Effector memory CD8-positive, alpha-beta T cell (primary cell): ENCODE measurements around the gene CCDC93.

ENCODE experiments used
- ATAC-seq: fragments of 150-1000 bp; cut with Tn5 transposase; replicated peaks from 2 replicates; pipeline ENCODE4 v1.10.0; 2021; ENCODE audit warnings: mild to moderate bottlenecking, moderate library complexity
- DNase-seq, 3 experiments: peaks; one replicate each; pipeline ENCODE4 v3.0.0; 2021
- H3K27ac Mint-ChIP-seq, 2 donors: one replicate each; pipeline ENCODE4 v1.8.0; 2022; ENCODE audit warnings: mild to moderate bottlenecking in 2 of 2, mixed read lengths in 2 of 2, moderate library complexity in 2 of 2
- H3K27me3 Mint-ChIP-seq, 2 donors: one replicate each; pipeline ENCODE4 v1.8.0; 2022; ENCODE audit warnings: mixed read lengths in 2 of 2
- H3K36me3 Mint-ChIP-seq: one replicate; pipeline ENCODE4 v1.8.0; 2022; ENCODE audit warnings: mild to moderate bottlenecking, moderate library complexity, mixed read lengths; ENCODE audit not compliant: insufficient read depth
- H3K4me1 Mint-ChIP-seq, 2 donors: one replicate each; pipeline ENCODE4 v1.8.0; 2022; ENCODE audit warnings: low read depth in 2 of 2, mixed read lengths in 2 of 2
- H3K4me3 Mint-ChIP-seq, 2 donors: one replicate each; pipeline ENCODE4 v1.8.0; 2022; ENCODE audit warnings: mild to moderate bottlenecking in 2 of 2, mixed read lengths in 2 of 2, moderate library complexity in 2 of 2
- H3K9me3 Mint-ChIP-seq, 2 donors: one replicate each; pipeline ENCODE4 v1.8.0; 2022; ENCODE audit warnings: mixed read lengths in 2 of 2

CCDC93 gene

GRCh38 chr2:117977696-117978095 is 36.2 kb downstream of the CCDC93 start:
- no peaks in the 10 kb centered on the region for H3K9me3 Mint-ChIP-seq
- DNase-seq (no peak), ATAC-seq (no peak)
- H3K27me3 Mint-ChIP-seq, result no peaks in the 10 kb centered on the region
- peaks cover 9 to 10% of the 10 kb centered on the region in 2 donors for H3K4me1 Mint-ChIP-seq
- H3K4me3 Mint-ChIP-seq, result no peak overlapping the region
- H3K36me3 Mint-ChIP-seq, result peaks cover 45% of the 10 kb centered on the region
- H3K27ac Mint-ChIP-seq, result peak overlapping the region in 1 of 2 donors; percentile 44

DNA sequence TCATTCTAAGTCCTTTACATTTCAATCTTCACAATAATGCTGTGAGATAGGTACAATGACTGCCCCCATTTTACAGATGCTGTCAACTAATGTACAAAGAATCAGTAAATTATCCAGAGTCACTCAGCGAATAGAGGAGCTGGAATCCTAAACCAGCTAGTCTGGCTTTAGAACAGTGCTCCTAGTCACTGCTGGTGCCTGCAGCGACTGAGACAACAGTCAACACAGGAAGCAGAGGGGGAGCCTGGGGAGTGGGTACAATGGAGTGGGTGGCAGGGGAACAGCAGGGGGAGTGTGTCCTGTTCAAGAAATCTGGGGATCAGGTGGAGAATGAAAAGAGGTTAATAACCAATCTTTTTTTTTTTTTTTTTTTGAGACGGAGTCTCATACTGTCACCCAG is 37.3 kb downstream of the CCDC93 start:
- no peak for ATAC-seq

GRCh38 chr2:117973498-117974082 is 40.3 kb downstream of the CCDC93 start:
- Mint-ChIP-seq H3K4me1 (peaks cover 0 to 4% of the 10 kb centered on the region in 2 donors), H3K36me3 (peaks cover 64% of the 10 kb centered on the region), H3K27me3 (no peaks in the 10 kb centered on the region), H3K27ac (peak overlapping the region in 1 of 2 donors; percentile 28), H3K4me3 (no peak overlapping the region), H3K9me3 (no peaks in the 10 kb centered on the region)
- DNase-seq (no peak), ATAC-seq (no peak)

More for the DNA sequence above, 37.3 kb downstream of the CCDC93 start:
- no peak overlapping the region for H3K4me3 Mint-ChIP-seq
- H3K27me3 Mint-ChIP-seq, result no peaks in the 10 kb centered on the region
- H3K36me3 Mint-ChIP-seq, result peaks cover 50% of the 10 kb centered on the region
- no peaks in the 10 kb centered on the region for H3K9me3 Mint-ChIP-seq
- peak overlapping the region; percentile 44 to 70 for H3K27ac Mint-ChIP-seq
- peaks cover 7 to 10% of the 10 kb centered on the region in 2 donors for H3K4me1 Mint-ChIP-seq
- DNase-seq, result no peak

DNA sequence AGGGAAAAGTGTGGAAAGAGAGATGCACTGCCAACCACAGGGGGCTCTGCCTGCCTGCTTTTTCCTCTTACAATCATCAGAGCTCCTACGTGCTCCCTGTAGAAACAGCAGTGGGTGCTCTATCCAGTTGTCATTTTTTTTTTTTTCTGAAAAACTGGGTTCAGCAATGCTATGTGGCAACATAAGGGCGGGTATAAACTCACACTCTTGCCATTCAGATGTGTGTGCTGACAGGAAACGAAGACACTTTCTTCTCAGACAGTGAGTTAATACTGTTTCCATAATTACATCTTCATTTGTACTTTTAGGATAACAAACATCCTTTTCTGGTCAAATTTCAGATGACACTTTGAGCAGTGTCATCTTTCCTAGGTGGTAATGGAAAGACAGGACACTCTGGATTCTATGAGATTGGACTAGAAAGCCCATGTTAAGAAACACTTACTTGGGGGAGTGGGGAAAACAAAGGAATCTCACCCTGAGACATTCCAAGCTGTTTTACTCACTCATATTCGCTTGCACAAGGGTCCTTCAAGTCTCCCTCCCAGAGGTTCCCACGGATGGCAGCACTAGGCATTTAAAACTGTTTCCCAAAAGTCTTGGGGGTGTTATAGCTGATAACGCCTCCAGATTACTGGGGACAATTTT is 41.3 kb downstream of the CCDC93 start:
- no peaks in the 10 kb centered on the region for H3K27me3 Mint-ChIP-seq
- H3K27ac Mint-ChIP-seq, result peak overlapping the region in 1 of 2 donors; percentile 54
- no peaks in the 10 kb centered on the region for H3K9me3 Mint-ChIP-seq
- H3K4me1 Mint-ChIP-seq, result peaks cover 0 to 4% of the 10 kb centered on the region in 2 donors
- no peak overlapping the region for H3K4me3 Mint-ChIP-seq
- peaks cover 59% of the 10 kb centered on the region for H3K36me3 Mint-ChIP-seq
- ATAC-seq (no peak), DNase-seq (no peak)

GRCh38 chr2:117968722-117969121 is 45.1 kb downstream of the CCDC93 start:
- H3K9me3 Mint-ChIP-seq, result no peaks in the 10 kb centered on the region
- ATAC-seq, result no peak
- no peak overlapping the region for H3K4me3 Mint-ChIP-seq
- no peak for DNase-seq
- H3K27me3 Mint-ChIP-seq, result no peaks in the 10 kb centered on the region
- peaks cover 40% of the 10 kb centered on the region for H3K36me3 Mint-ChIP-seq
- peaks cover 0 to 4% of the 10 kb centered on the region in 2 donors for H3K4me1 Mint-ChIP-seq
- peak overlapping the region in 1 of 2 donors; percentile 71 for H3K27ac Mint-ChIP-seq

DNA sequence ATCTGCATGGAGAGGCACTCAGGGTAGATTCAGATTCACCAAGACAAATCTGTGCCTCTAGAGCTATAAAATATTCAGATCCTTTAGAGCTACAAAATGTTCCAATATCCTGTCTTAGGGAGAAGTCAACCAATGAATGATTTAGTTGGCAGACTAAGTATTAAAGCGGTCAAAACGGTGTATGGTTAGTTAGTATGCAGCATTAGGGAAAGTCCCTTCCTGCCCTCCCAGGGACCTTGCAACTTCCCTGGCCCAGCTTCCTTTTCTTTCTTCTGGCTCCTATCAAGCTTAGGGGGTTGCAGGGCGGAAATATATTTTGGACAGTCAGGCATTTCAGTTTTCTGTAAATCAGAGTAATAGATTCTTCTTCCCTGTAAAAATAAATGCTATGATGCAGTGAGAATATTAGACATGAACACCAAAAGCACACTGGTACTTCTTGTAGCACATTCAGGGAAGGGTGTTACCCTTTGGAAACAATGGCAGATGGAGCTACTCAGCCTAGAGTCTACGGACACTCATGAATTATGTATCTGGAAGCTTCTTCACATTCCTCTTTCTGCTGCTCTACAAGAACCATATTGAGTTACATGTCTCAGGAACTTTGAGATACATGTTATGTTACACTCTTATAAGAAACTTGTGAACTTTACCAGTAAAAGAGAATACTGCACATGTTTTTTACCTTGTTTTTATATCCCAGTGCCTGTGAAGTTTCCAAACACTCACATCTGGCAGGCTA is 45.7 kb downstream of the CCDC93 start:
- H3K36me3 Mint-ChIP-seq, result peaks cover 34% of the 10 kb centered on the region
- no peaks in the 10 kb centered on the region for H3K27me3 Mint-ChIP-seq
- H3K4me1 Mint-ChIP-seq, result peaks cover 3 to 4% of the 10 kb centered on the region in 2 donors
- H3K4me3 Mint-ChIP-seq, result no peak overlapping the region
- H3K9me3 Mint-ChIP-seq, result no peaks in the 10 kb centered on the region
- no peak for ATAC-seq
- peak overlapping the region in 1 of 2 donors; percentile 71 for H3K27ac Mint-ChIP-seq
- DNase-seq, result no peak

DNA sequence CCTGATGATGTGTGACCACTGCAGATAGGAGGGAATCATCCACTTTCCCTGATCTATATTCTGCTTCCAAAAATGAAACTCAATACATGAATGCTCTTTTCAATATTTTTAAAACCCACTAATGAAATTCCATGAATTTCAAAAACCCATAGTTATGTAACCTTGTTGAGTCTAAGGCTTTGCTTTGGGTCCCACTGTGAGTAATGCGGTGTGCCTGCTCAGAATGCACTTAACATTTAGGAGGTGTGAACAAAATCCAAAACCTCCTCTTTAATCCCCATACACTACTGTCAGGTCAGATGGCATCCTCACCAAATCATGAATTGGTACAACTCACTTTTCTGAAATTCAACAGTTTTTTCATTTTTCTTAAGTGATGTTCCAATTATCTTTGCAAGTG is 50.4 kb downstream of the CCDC93 start:
- Mint-ChIP-seq H3K9me3 (no peaks in the 10 kb centered on the region), H3K4me1 (peaks cover 0 to 3% of the 10 kb centered on the region in 2 donors), H3K4me3 (no peak overlapping the region), H3K27ac (no peak overlapping the region), H3K36me3 (peaks cover 26% of the 10 kb centered on the region), H3K27me3 (no peaks in the 10 kb centered on the region)
- ATAC-seq (no peak), DNase-seq (no peak)

DNA sequence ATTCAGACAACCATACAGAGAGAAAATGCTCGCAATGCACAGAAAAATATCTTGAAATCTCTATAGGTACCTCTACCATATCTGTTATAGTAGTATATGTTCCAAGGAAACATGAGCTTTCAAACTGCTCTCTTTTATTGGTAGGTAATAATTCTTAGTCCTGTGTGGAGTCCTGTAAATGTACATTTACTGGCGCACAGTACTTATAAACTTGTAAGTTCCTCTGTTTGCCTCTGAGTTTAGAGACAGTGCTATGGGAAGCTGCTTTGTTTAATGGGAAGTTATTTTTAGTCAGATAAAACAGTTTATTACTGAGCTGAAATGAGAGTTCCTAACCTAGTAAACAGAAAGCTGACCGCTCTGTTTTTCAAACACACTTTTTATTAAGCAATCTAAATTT is 52.7 kb downstream of the CCDC93 start:
- H3K27ac Mint-ChIP-seq, result no peak overlapping the region
- H3K4me1 Mint-ChIP-seq, result peaks cover 0 to 3% of the 10 kb centered on the region in 2 donors
- H3K9me3 Mint-ChIP-seq, result no peaks in the 10 kb centered on the region
- ATAC-seq (no peak), DNase-seq (no peak)
- H3K36me3 Mint-ChIP-seq, result peaks cover 35% of the 10 kb centered on the region
- no peak overlapping the region for H3K4me3 Mint-ChIP-seq
- H3K27me3 Mint-ChIP-seq, result no peaks in the 10 kb centered on the region

DNA sequence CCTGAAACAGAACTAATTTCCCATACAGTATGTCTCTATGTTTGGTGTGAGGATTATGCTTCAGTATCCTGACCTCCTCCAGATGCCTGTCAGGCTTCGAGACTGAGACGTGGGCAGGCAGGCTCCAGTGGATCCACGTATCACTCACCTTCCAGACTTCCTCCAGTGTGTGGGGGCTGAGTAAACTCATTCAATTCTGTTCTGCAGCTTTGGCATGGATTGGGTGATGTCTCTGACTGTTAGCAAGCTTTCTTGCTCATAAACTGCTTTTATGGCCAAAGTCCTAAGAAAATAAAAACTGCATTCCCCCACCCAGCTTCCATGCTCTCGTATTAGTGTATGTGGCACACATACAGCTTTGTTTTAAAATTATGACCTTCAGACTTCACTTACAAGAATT is 53.6 kb downstream of the CCDC93 start:
- Mint-ChIP-seq H3K36me3 (peaks cover 34% of the 10 kb centered on the region), H3K4me3 (no peak overlapping the region), H3K9me3 (no peaks in the 10 kb centered on the region), H3K27me3 (no peaks in the 10 kb centered on the region), H3K27ac (no peak overlapping the region), H3K4me1 (peaks cover 0 to 3% of the 10 kb centered on the region in 2 donors)
- ATAC-seq, result no peak
- no peak for DNase-seq

DNA sequence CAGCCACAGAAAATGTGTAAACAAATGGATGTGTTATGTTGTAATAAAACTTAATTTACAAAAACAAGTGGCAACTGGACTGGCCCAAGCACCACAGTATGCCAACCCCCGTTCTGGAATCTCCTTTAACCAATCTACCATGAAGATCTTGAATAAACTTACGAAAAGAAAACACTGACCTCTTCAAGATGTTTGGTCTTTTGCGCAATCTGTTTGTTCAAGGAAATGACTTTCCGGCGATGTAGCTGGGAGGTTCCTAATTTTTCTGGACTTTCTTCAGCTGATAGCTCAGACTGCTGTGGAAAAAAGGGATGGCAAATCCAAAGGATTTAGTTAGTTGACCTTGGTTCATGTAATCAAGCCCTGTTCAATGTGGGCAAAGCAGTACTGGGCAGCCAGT is 55.7 kb downstream of the CCDC93 start:
- H3K27me3 Mint-ChIP-seq, result no peaks in the 10 kb centered on the region
- no peak overlapping the region for H3K27ac Mint-ChIP-seq
- ATAC-seq, result no peak
- H3K4me1 Mint-ChIP-seq, result peaks cover 0 to under 1% of the 10 kb centered on the region in 2 donors
- DNase-seq, result no peak
- no peak overlapping the region for H3K4me3 Mint-ChIP-seq
- peaks cover 32% of the 10 kb centered on the region for H3K36me3 Mint-ChIP-seq
- H3K9me3 Mint-ChIP-seq, result no peaks in the 10 kb centered on the region

DNA sequence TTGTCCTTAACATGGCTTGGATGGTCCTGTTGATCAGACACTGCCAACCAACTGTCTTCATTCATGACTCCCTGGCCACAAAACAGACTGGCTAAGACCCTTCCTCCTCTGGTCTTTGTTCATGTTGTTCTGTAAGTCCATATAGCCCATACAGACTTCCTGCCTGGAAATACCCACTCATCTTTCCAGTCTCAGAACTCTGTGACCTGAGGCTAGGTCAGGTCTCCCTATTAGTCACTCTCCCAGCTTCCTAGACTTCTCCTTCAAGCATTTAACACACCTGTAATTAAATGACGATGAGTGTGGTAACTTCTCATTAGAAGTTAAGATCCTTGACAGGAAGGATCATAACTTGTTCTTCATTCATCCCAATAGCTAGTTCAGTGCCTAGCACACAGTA is 56.3 kb downstream of the CCDC93 start:
- Mint-ChIP-seq H3K27me3 (no peaks in the 10 kb centered on the region), H3K9me3 (no peaks in the 10 kb centered on the region), H3K27ac (peak overlapping the region in 1 of 2 donors; percentile 59), H3K4me3 (no peak overlapping the region), H3K4me1 (no peaks in the 10 kb centered on the region), H3K36me3 (peaks cover 38% of the 10 kb centered on the region)
- no peak for ATAC-seq
- DNase-seq, result no peak

DNA sequence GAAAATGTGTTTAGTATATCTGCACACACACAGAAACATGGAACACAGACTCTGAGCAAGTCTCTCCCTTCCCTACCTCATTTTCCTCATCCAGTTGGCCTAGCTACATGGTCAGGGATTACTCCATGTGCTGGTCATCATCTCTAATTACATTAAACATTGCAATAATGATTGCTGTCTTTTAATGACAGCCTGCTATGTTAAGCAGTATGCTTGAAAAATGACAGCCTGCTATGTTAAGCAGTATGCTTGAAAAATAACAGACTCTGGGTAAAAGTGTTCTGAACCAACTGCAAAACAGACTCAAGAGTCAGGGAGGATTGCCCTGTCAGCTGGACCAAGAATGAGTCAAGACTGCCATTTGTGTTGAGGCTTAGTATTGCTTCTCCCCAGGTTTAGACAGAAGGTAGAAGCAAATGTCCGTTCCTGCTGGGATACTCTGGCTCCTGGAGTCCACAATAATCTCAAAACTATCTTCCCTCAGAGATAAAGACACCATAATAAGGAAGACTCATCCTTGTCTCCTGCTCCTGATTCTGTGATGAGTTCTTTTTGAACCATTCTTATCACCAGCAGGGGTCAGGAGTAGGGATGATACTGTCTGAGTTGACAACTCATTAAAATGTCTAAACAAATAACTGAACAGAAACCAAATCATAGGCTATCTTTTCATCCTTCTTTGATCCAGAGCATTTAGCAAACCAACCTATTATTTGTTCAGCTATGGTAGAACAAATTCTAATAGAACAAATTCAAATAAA is 57.7 kb downstream of the CCDC93 start:
- DNase-seq (no peak), ATAC-seq (no peak)
- Mint-ChIP-seq H3K4me3 (no peak overlapping the region), H3K27me3 (no peaks in the 10 kb centered on the region), H3K9me3 (no peaks in the 10 kb centered on the region), H3K4me1 (no peaks in the 10 kb centered on the region), H3K27ac (peak overlapping the region in 1 of 2 donors; percentile 30), H3K36me3 (peaks cover 42% of the 10 kb centered on the region)

- peaks cover 53% of the 10 kb centered on the region for H3K36me3 Mint-ChIP-seq
- peak overlapping the region; percentile 41 to 53 for H3K27ac Mint-ChIP-seq
- H3K4me1 Mint-ChIP-seq, result no peaks in the 10 kb centered on the region
Measured at GRCh38 chr2:117953231-117953630, 60.6 kb downstream of the CCDC93 start.

More at GRCh38 chr2:117953231-117953630, 60.6 kb downstream of the CCDC93 start:
- ATAC-seq (no peak), DNase-seq (no peak)
- Mint-ChIP-seq H3K9me3 (no peaks in the 10 kb centered on the region), H3K4me3 (no peak overlapping the region), H3K27me3 (no peaks in the 10 kb centered on the region)
